ENCODE data around the gene AKAP6.

Gene AKAP6

DNA sequence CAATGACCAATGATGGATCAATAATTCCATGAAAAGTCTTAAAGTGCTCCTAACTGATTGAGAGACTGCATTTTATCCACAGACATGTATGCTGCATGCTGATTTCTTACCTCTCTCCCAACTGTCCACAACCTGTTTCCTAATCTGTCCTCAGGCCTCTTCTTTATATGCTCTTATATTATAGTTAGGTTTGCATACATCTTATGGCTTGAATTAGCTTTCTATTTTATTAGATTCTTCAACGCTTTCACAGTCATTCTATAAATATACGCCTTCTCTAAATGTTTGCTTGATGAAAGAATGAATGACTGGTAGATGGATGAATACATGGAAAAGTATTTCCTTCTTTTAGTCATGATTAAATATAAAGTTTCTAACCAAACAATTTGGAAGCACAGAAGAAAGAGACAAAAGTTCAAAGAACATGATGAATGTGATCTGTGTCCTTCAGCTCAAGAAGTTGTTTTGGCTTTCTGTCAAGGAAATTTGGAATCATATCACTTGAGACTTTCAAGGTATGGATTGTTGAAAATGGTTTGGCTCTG lies 517.8 kb downstream of the AKAP6 start:
- Histone ChIP-seq H3K9ac (ENCODE audit: low read length) (no peak overlapping the region), H2AFZ (ENCODE audit: low read length) (no peak overlapping the region), H3K79me2 (ENCODE audit: insufficient read depth, low read length) (no peaks in the 10 kb centered on the region), H3K36me3 (ENCODE audit: insufficient read depth, low read length) (no peaks in the 10 kb centered on the region), H3K4me3 (ENCODE audit: low read depth, low read length, poor library complexity, severe bottlenecking) (no peak overlapping the region), H4K20me1 (ENCODE audit: insufficient read depth, low read length) (no peaks in the 10 kb centered on the region), H3K27me3 (ENCODE audit: insufficient read depth, low read length) (no peaks in the 10 kb centered on the region), H3K27ac (ENCODE audit: low read depth, low read length, poor library complexity, severe bottlenecking) (no peak overlapping the region), H3K4me2 (ENCODE audit: low read length) (no peak overlapping the region), H3K9me2 (ENCODE audit: low read depth, low read length) (no peaks in the 10 kb centered on the region), H3F3A (ENCODE audit: insufficient read depth, low read length) (no peaks in the 10 kb centered on the region), H3K9me3 (ENCODE audit: low read length) (no peaks in the 10 kb centered on the region), H3K4me1 (ENCODE audit: insufficient read depth, low read length, severe bottlenecking) (no peaks in the 10 kb centered on the region)
- no peak for TF ChIP-seq EZH2 (IDR thresholded peaks at IDR 0.05; ENCODE audit: borderline replicate concordance, low read length)
- TF ChIP-seq, protein P1, sequence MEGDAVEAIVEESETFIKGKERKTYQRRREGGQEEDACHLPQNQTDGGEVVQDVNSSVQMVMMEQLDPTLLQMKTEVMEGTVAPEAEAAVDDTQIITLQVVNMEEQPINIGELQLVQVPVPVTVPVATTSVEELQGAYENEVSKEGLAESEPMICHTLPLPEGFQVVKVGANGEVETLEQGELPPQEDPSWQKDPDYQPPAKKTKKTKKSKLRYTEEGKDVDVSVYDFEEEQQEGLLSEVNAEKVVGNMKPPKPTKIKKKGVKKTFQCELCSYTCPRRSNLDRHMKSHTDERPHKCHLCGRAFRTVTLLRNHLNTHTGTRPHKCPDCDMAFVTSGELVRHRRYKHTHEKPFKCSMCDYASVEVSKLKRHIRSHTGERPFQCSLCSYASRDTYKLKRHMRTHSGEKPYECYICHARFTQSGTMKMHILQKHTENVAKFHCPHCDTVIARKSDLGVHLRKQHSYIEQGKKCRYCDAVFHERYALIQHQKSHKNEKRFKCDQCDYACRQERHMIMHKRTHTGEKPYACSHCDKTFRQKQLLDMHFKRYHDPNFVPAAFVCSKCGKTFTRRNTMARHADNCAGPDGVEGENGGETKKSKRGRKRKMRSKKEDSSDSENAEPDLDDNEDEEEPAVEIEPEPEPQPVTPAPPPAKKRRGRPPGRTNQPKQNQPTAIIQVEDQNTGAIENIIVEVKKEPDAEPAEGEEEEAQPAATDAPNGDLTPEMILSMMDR (IDR thresholded peaks at IDR 0.05; ENCODE audit: low read length): no peak

DNA sequence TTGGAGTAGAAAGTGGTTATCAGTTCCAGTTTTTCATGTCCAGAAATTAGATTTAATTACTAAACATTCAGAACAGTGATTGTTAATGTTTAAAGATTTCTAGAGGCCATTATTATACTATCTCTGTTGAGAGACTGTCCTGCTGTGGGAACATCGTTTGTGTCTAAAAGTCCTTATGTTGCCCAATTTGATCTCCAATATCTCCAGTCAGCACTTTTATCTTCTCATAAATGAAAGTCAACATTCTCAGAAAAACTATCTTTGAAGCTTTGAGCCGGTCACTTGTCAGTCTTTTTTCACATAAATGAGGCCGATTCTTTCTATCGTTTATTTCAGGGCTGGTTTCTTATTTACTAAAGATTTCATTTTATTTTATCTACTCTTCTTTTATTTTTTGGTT lies 518.8 kb downstream of the AKAP6 start:
- no peaks in the 10 kb centered on the region for H3K9me2 ChIP-seq (ENCODE audit: low read depth, low read length)
- no peak overlapping the region for H3K27ac ChIP-seq (ENCODE audit: low read depth, low read length, poor library complexity, severe bottlenecking)

DNA sequence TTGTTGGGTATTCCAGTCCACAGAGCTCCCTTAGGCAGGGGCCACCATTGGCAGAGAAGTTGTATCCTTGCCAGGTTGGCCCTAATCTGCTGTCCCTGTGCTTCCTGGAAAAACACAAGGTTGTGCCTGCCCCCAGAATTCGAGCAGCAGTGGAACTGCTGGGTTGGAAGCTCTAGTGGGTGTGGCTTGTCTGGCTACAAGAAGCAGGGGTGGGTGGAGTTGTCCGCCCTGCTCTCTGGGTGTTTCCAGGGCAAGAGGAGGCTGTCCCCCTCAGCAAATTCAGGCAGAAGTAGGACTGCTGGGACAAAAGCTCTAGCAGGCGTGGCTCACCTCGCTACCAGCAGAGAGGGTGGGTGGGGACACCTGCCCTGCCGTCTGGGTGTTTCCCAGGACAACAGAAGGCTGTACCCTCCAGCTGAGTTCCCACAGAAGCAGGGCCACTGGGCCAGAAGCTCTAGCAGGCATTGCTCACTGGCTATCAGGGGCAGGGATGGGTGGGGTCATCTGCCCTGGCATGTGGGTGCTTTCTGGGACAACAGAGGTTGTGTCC lies 536.8 kb downstream of the AKAP6 start:
- H3K4me1 ChIP-seq (ENCODE audit: insufficient read depth, low read length, severe bottlenecking): no peaks in the 10 kb centered on the region
- no peak overlapping the region for H3K27ac ChIP-seq (ENCODE audit: low read depth, low read length, poor library complexity, severe bottlenecking)
- no peak overlapping the region for H3K9ac ChIP-seq (ENCODE audit: low read length)
- H4K20me1 ChIP-seq (ENCODE audit: insufficient read depth, low read length): no peaks in the 10 kb centered on the region
- H3K9me2 ChIP-seq (ENCODE audit: low read depth, low read length): no peaks in the 10 kb centered on the region
- no peaks in the 10 kb centered on the region for H3K27me3 ChIP-seq (ENCODE audit: insufficient read depth, low read length)
- TF ChIP-seq EZH2 (IDR thresholded peaks at IDR 0.05; ENCODE audit: borderline replicate concordance, low read length): no peak
- TF ChIP-seq, protein P1 (IDR thresholded peaks at IDR 0.05; ENCODE audit: low read length): no peak
- no peaks in the 10 kb centered on the region for H3K9me3 ChIP-seq (ENCODE audit: low read length)
- H3K36me3 ChIP-seq (ENCODE audit: insufficient read depth, low read length): no peaks in the 10 kb centered on the region
- H3K4me2 ChIP-seq (ENCODE audit: low read length): no peak overlapping the region
- H3K4me3 ChIP-seq (ENCODE audit: low read depth, low read length, poor library complexity, severe bottlenecking): no peak overlapping the region
- no peaks in the 10 kb centered on the region for H3K79me2 ChIP-seq (ENCODE audit: insufficient read depth, low read length)
- H2AFZ ChIP-seq (ENCODE audit: low read length): no peak overlapping the region
- no peaks in the 10 kb centered on the region for H3F3A ChIP-seq (ENCODE audit: insufficient read depth, low read length)

More for the DNA sequence above, 518.8 kb downstream of the AKAP6 start:
- Histone ChIP-seq H2AFZ (ENCODE audit: low read length) (no peak overlapping the region), H3K79me2 (ENCODE audit: insufficient read depth, low read length) (no peaks in the 10 kb centered on the region), H3K36me3 (ENCODE audit: insufficient read depth, low read length) (no peaks in the 10 kb centered on the region), H3K27me3 (ENCODE audit: insufficient read depth, low read length) (no peaks in the 10 kb centered on the region), H3K4me3 (ENCODE audit: low read depth, low read length, poor library complexity, severe bottlenecking) (no peak overlapping the region), H3K9ac (ENCODE audit: low read length) (no peak overlapping the region), H3F3A (ENCODE audit: insufficient read depth, low read length) (no peaks in the 10 kb centered on the region), H4K20me1 (ENCODE audit: insufficient read depth, low read length) (no peaks in the 10 kb centered on the region), H3K4me1 (ENCODE audit: insufficient read depth, low read length, severe bottlenecking) (no peaks in the 10 kb centered on the region), H3K4me2 (ENCODE audit: low read length) (no peak overlapping the region), H3K9me3 (ENCODE audit: low read length) (no peaks in the 10 kb centered on the region)
- TF ChIP-seq, protein P1 (IDR thresholded peaks at IDR 0.05; ENCODE audit: low read length): no peak
- no peak for TF ChIP-seq EZH2 (IDR thresholded peaks at IDR 0.05; ENCODE audit: borderline replicate concordance, low read length)
